Measurements from ENCODE around the gene SIL1. TPM values are rescaled to one million over a fixed set of nuclear protein-coding genes. Genes with fewer than 3 reads are reported as not detected.

Gene SIL1
- total and polyA plus RNA-seq, 2 of the 8 experiments (the other 6 are each of a cell fraction or from before 2014, with no cell fraction given), result 8.3 to 12.8 TPM

DNA sequence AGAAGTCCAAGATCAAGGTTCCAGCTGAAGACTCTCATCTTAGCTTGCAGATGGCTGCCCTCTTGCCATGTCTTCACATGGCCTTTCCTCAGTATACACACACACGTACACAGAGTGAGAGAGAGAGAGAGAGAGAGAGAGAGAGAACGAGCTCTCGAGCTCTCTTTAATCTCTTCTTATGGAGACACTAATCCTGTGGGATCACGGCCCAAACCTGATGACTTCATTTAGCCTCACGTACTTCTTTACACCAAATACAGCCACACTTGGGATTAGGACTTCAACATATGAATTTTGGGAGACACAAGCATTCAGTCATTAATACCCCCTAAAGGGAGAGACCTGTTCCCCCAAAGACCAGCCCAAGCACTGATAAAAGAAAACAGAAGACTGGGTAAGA, 42.8 kb downstream of the SIL1 start:
- Histone ChIP-seq H3K4me2 (ENCODE audit: insufficient read depth in 1 of 2, low read depth in 2 of 2, low read length in 2 of 2) (no peak overlapping the region), H2BK120ac (replicated peaks; ENCODE audit: low read depth, low read length) (no peak overlapping the region), H2BK15ac (ENCODE audit: low read length) (no peak overlapping the region), H3K18ac (ENCODE audit: extremely low read depth, low read length) (no peak overlapping the region), H3K56ac (replicated peaks; ENCODE audit: insufficient read length, low read depth, low read length) (no peak overlapping the region), H2BK5ac (ENCODE audit: low read depth, low read length) (no peak overlapping the region), H3K27me3 (replicated peaks in 1 of 4; ENCODE audit: control insufficient read depth in 3 of 4, extremely low read depth in 1 of 4, insufficient read depth in 3 of 4, low read length in 3 of 4) (no peaks in the 10 kb centered on the region), H2AK5ac (ENCODE audit: low read depth, low read length) (no peak overlapping the region), H4K20me1 (replicated peaks in 1 of 2; ENCODE audit: control insufficient read depth in 1 of 2, insufficient read depth in 2 of 2, low read length in 2 of 2) (no peaks in the 10 kb centered on the region), H4K5ac (ENCODE audit: insufficient read length, low read depth, low read length) (no peak overlapping the region), H3K4me1 (replicated peaks in 1 of 4; ENCODE audit: control insufficient read depth in 3 of 4, insufficient read depth in 4 of 4, low read length in 3 of 4) (peaks cover 0 to 6% (median 3%) of the 10 kb centered on the region in 4 experiments; a peak in 3 of 7 replicates), H4K91ac (replicated peaks; ENCODE audit: insufficient read length, low read length) (no peak overlapping the region), H4K8ac (ENCODE audit: extremely low read depth, insufficient read depth, low read length) (no peak overlapping the region), H3K14ac (ENCODE audit: insufficient read length) (no peak overlapping the region), H3K36me3 (ENCODE audit: control insufficient read depth in 2 of 4, insufficient read depth in 4 of 4, low read length in 3 of 4) (no peaks in the 10 kb centered on the region), H3K9me3 (ENCODE audit: insufficient read depth in 2 of 2, low read depth in 1 of 2, low read length in 1 of 2) (peaks cover 0 to 3% of the 10 kb centered on the region in 2 experiments; a peak in 1 of 4 replicates), H2AFZ (ENCODE audit: low read length) (no peak overlapping the region), H3K4ac (replicated peaks; ENCODE audit: insufficient read length, low read depth, low read length) (no peak overlapping the region), H2BK12ac (ENCODE audit: low read depth, low read length) (no peak overlapping the region), H3K79me2 (ENCODE audit: control insufficient read depth in 1 of 2, insufficient read depth in 2 of 2, low read length in 2 of 2) (no peaks in the 10 kb centered on the region), H3K23ac (ENCODE audit: insufficient read length) (no peak overlapping the region), H2BK20ac (ENCODE audit: low read length) (no peak overlapping the region), H3K79me1 (ENCODE audit: low read depth, low read length) (no peaks in the 10 kb centered on the region), H3K27ac (ENCODE audit: low read depth, low read length) (no peak overlapping the region), H3K9ac (replicated peaks in 1 of 4; ENCODE audit: extremely low read depth in 1 of 4, low read depth in 3 of 4, low read length in 3 of 4) (no peak overlapping the region), H3K4me3 (ENCODE audit: extremely low read depth in 1 of 4, insufficient read depth in 2 of 4, low read depth in 3 of 4, low read length in 4 of 4) (no peak overlapping the region), H3K23me2 (ENCODE audit: low read depth, low read length) (no peaks in the 10 kb centered on the region)
- ChIA-PET POLR2A (ENCODE audit: partially characterized antibody) (interaction anchor here (1.3 kb wide), 1 partner anchor 138 kb away, joined by 3 read pairs; the partner anchor contains the start of gene MATR3), CTCF (ENCODE audit: partially characterized antibody) (no interaction called here)
- TF ChIP-seq BCL11A (IDR thresholded peaks at IDR 0.05; ENCODE audit: low read depth in 2 of 2, low read length in 2 of 2), result no peak
- TF ChIP-seq, protein P1, sequence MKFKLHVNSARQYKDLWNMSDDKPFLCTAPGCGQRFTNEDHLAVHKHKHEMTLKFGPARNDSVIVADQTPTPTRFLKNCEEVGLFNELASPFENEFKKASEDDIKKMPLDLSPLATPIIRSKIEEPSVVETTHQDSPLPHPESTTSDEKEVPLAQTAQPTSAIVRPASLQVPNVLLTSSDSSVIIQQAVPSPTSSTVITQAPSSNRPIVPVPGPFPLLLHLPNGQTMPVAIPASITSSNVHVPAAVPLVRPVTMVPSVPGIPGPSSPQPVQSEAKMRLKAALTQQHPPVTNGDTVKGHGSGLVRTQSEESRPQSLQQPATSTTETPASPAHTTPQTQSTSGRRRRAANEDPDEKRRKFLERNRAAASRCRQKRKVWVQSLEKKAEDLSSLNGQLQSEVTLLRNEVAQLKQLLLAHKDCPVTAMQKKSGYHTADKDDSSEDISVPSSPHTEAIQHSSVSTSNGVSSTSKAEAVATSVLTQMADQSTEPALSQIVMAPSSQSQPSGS (IDR thresholded peaks at IDR 0.05; ENCODE audit: low read length), result no peak
- no peak for TF ChIP-seq NRF1 (IDR thresholded peaks at IDR 0.05; ENCODE audit: low read depth, low read length)
- no peak for TF ChIP-seq TAF1 (IDR thresholded peaks at IDR 0.05; ENCODE audit: low read depth, low read length)
- no peak for TF ChIP-seq JUN (IDR thresholded peaks at IDR 0.05; ENCODE audit: low read depth, low read length)
- no peak for TF ChIP-seq FOSL1 (IDR thresholded peaks at IDR 0.05; ENCODE audit: insufficient read depth, low read depth, low read length)
- TF ChIP-seq TCF12 (IDR thresholded peaks at IDR 0.05; ENCODE audit: low read depth, low read length), result no peak
- no peak for TF ChIP-seq SIRT6 (IDR thresholded peaks at IDR 0.05; ENCODE audit: low read length)
- TF ChIP-seq SRF (IDR thresholded peaks at IDR 0.05; ENCODE audit: low read depth, low read length), result no peak
- no peak for TF ChIP-seq SP2 (IDR thresholded peaks at IDR 0.05; ENCODE audit: low read length)
- FAIRE-seq (no peak), DNase-seq (ENCODE audit: low read depth in 1 of 2, low spot score in 2 of 2) (no peak)
- WGBS, 2 experiments (ENCODE audit: extremely low coverage in 1 of 2, insufficient coverage in 1 of 2, insufficient read length in 1 of 2, insufficient replicate concordance in 2 of 2, low coverage in 1 of 2, low lambda C conversion rate in 2 of 2, missing lambda C conversion rate in 1 of 2), result 95% methylated on average over 2 of the region's 5 CpGs; no CpG with 5 or more reads in 1 of the 2 experiments
